RWPE2 (cell line): ENCODE results near the gene HHIPL2.

Source experiments
- ATAC-seq: fragments of 200-7000 bp; cut with Tn5 transposase; 3 replicates; pipeline ENCODE4 v1.9.1; 2021; ENCODE audit warnings: low read depth
- DNase-seq: peaks from one replicate; pipeline ENCODE4 v3.0.0-alpha.2; 2020; ENCODE audit warnings: low spot score
- H3K27ac ChIP-seq: fragments of 450-650 bp; 2 replicates; pipeline ENCODE4 v1.5.1; 2017; ENCODE audit warnings: mild to moderate bottlenecking; ENCODE audit not compliant: poor library complexity, severe bottlenecking
- H3K27me3 ChIP-seq: fragments of 250-450 bp; sonication (Bioruptor Pico); 2 replicates; pipeline ENCODE4 v1.5.1; 2021; ENCODE audit warnings: mild to moderate bottlenecking, moderate library complexity; ENCODE audit not compliant: insufficient read depth, poor library complexity, severe bottlenecking
- H3K36me3 ChIP-seq: fragments of 250-450 bp; sonication (Bioruptor Pico); 2 replicates; pipeline ENCODE4 v1.5.1; 2020; ENCODE audit warnings: low read depth, mild to moderate bottlenecking, moderate library complexity
- H3K4me1 ChIP-seq: fragments of 250-450 bp; sonication (Bioruptor Pico); 2 replicates; pipeline ENCODE4 v1.5.1; 2021; ENCODE audit warnings: mild to moderate bottlenecking, moderate library complexity; ENCODE audit not compliant: insufficient read depth, poor library complexity, severe bottlenecking
- H3K4me3 ChIP-seq: fragments of 250-450 bp; sonication (Bioruptor Pico); 2 replicates; pipeline ENCODE4 v1.5.1; 2021; ENCODE audit warnings: mild to moderate bottlenecking, moderate library complexity; ENCODE audit not compliant: severe bottlenecking
- H3K9me3 ChIP-seq: fragments of 250-450 bp; sonication (Bioruptor Pico); 2 replicates; pipeline ENCODE4 v1.5.1; 2021; ENCODE audit warnings: mild to moderate bottlenecking, moderate library complexity; ENCODE audit not compliant: severe bottlenecking
- CTCF ChIP-seq: fragments of 450-650 bp; IDR thresholded peaks from one replicate; pipeline ENCODE4 v1.5.1; 2017; ENCODE audit warnings: mild to moderate bottlenecking, moderate library complexity; ENCODE audit not compliant: poor library complexity, severe bottlenecking

Gene HHIPL2

GRCh38 chr1:222529916-222530315 lies 18.0 kb downstream of the HHIPL2 start:
- DNase-seq (no peak), ATAC-seq (no peak)
- H3K4me3 ChIP-seq = no peak overlapping the region

GRCh38 chr1:222529181-222529580 lies 18.7 kb downstream of the HHIPL2 start:
- H3K27ac ChIP-seq = no peak overlapping the region
- no peak overlapping the region for H3K4me3 ChIP-seq
- H3K36me3 ChIP-seq = no peaks in the 10 kb centered on the region
- DNase-seq (no peak), ATAC-seq (no peak)
- no peaks in the 10 kb centered on the region for H3K9me3 ChIP-seq
- no peak for TF ChIP-seq CTCF
- no peaks in the 10 kb centered on the region for H3K27me3 ChIP-seq
- H3K4me1 ChIP-seq = no peaks in the 10 kb centered on the region

More at GRCh38 chr1:222529916-222530315, 18.0 kb downstream of the HHIPL2 start:
- no peaks in the 10 kb centered on the region for H3K9me3 ChIP-seq
- H3K4me1 ChIP-seq = no peaks in the 10 kb centered on the region
- no peak for TF ChIP-seq CTCF
- H3K27me3 ChIP-seq = no peaks in the 10 kb centered on the region
- no peak overlapping the region for H3K27ac ChIP-seq
- no peaks in the 10 kb centered on the region for H3K36me3 ChIP-seq

- Histone ChIP-seq H3K4me3 (no peak overlapping the region), H3K27ac (no peak overlapping the region), H3K36me3 (no peaks in the 10 kb centered on the region), H3K4me1 (no peaks in the 10 kb centered on the region), H3K27me3 (no peaks in the 10 kb centered on the region), H3K9me3 (no peaks in the 10 kb centered on the region)
- no peak for TF ChIP-seq CTCF
- ATAC-seq = no peak
- no peak for DNase-seq
Measured at GRCh38 chr1:222525951-222526350, 22.0 kb downstream of the HHIPL2 start.

GRCh38 chr1:222523852-222524251 lies 24.1 kb downstream of the HHIPL2 start:
- no peaks in the 10 kb centered on the region for H3K9me3 ChIP-seq
- H3K36me3 ChIP-seq = no peaks in the 10 kb centered on the region
- H3K4me3 ChIP-seq = no peak overlapping the region
- no peaks in the 10 kb centered on the region for H3K4me1 ChIP-seq
- no peaks in the 10 kb centered on the region for H3K27me3 ChIP-seq
- no peak overlapping the region for H3K27ac ChIP-seq
- no peak for TF ChIP-seq CTCF
- no peak for ATAC-seq
- DNase-seq = no peak

GRCh38 chr1:222522105-222522915 lies 25.6 kb downstream of the HHIPL2 start:
- no peak for TF ChIP-seq CTCF
- ATAC-seq (peak; percentile 55), DNase-seq (no peak)
- no peaks in the 10 kb centered on the region for H3K4me1 ChIP-seq
- no peaks in the 10 kb centered on the region for H3K9me3 ChIP-seq
- H3K27me3 ChIP-seq = no peaks in the 10 kb centered on the region
- H3K27ac ChIP-seq = peak overlapping the region; percentile 44
- no peaks in the 10 kb centered on the region for H3K36me3 ChIP-seq
- H3K4me3 ChIP-seq = no peak overlapping the region
